Measurements from ENCODE around the gene PLS1. TPM values are rescaled to one million over a fixed set of nuclear protein-coding genes. Genes with fewer than 3 reads are reported as not detected.

PLS1 gene
- total RNA-seq, 1 experiment from 2014 or later: 38.8 TPM

- DNase-seq (ENCODE audit: low read depth, low spot score): no peak
- no peak overlapping the region for H3K4me2 ChIP-seq (ENCODE audit: low read length)
- H3K4me3 ChIP-seq (replicated peaks in 1 of 2; ENCODE audit: low read depth in 1 of 2, low read length in 2 of 2): no peak overlapping the region
- TF ChIP-seq ZBTB33 (IDR thresholded peaks at IDR 0.05; ENCODE audit: extremely low read depth, insufficient replicate concordance, low read length) (no peak), SP1 (IDR thresholded peaks at IDR 0.05; ENCODE audit: low read depth) (no peak), CTCF (IDR thresholded peaks at IDR 0.05 in 2 of 3, conservative IDR thresholded peaks at IDR 0.05 in 1 of 3; ENCODE audit: borderline replicate concordance in 1 of 3, insufficient read depth in 1 of 3, low read depth in 2 of 3, low read length in 2 of 3) (no peak), POLR2AphosphoS5 (IDR thresholded peaks at IDR 0.05; ENCODE audit: low read depth, low read length) (no peak), REST (IDR thresholded peaks at IDR 0.05; ENCODE audit: low read depth) (no peak), ATF3 (IDR thresholded peaks at IDR 0.05) (no peak), POLR2A (IDR thresholded peaks at IDR 0.05; ENCODE audit: borderline replicate concordance, extremely low read depth, insufficient read depth, insufficient read length) (no peak), EZH2phosphoT487 (IDR thresholded peaks at IDR 0.05; ENCODE audit: borderline replicate concordance) (no peak), ZNF274 (IDR thresholded peaks at IDR 0.05; ENCODE audit: low read depth, low read length) (no peak), EGR1 (IDR thresholded peaks at IDR 0.05; ENCODE audit: low read depth) (no peak), CEBPB (IDR thresholded peaks at IDR 0.05; ENCODE audit: low read depth) (no peak), SIN3A (IDR thresholded peaks at IDR 0.05; ENCODE audit: low read depth) (no peak), FOSL1 (IDR thresholded peaks at IDR 0.05; ENCODE audit: low read depth) (no peak), ZFX (IDR thresholded peaks at IDR 0.05) (no peak), EZH2 (IDR thresholded peaks at IDR 0.05) (no peak)
- H4K20me1 ChIP-seq (ENCODE audit: insufficient read depth): no peaks in the 10 kb centered on the region
- peaks cover 11 to 13% of the 10 kb centered on the region in 2 experiments for H3K4me1 ChIP-seq (ENCODE audit: control insufficient read depth in 1 of 2, insufficient read depth in 2 of 2, low read length in 2 of 2)
- no peak overlapping the region for H2AFZ ChIP-seq (ENCODE audit: low read depth, low read length, poor library complexity, severe bottlenecking)
- POLR2A ChIA-PET: no interaction called here
- H3K9me2 ChIP-seq (ENCODE audit: insufficient read depth): no peaks in the 10 kb centered on the region; the same call in 1 of the 2 replicates
- ATAC-seq: no peak
- no peaks in the 10 kb centered on the region for H3K27me3 ChIP-seq (ENCODE audit: insufficient read depth, low read length)
- H3K36me3 ChIP-seq (ENCODE audit: control insufficient read depth in 1 of 2, insufficient read depth in 2 of 2, low read length in 2 of 2): no peaks in the 10 kb centered on the region
- CTCF ChIA-PET: no interaction called here
- H3K79me2 ChIP-seq (ENCODE audit: insufficient read depth, low read length): peaks cover 4% of the 10 kb centered on the region; the same call in 1 of the 2 replicates
- H3K9ac ChIP-seq (ENCODE audit: low read length): no peak overlapping the region
- RAD21 ChIA-PET (ENCODE audit: low non-redundant PET in 1 of 2, low total read pairs in 2 of 2, uncharacterized antibody in 2 of 2, unreplicated experiment in 2 of 2): no interaction called here
- H3K9me3 ChIP-seq (ENCODE audit: control insufficient read depth in 1 of 2, insufficient read depth in 1 of 2, low read depth in 1 of 2, low read length in 2 of 2): no peaks in the 10 kb centered on the region
- intact Hi-C loops (cut with micrococcal nuclease): no loop called here
- H3K27ac ChIP-seq (ENCODE audit: low read depth, low read length): no peak overlapping the region
- no TSS peak for BruUV-seq (replicated peaks)
These were observed 19.0 kb downstream of the PLS1 start for GRCh38 chr3:142615171-142615570.

Data from HCT116 (cell line).